Activated CD4-positive, alpha-beta T cell treated with anti-CD3 and anti-CD28 coated beads, Interleukin-2, amount 50 U/mL, for 48 hours (primary cell): ENCODE measurements around the gene TAGLN2.
A peak's percentile ranks its signal among the peaks of the same experiment; 100 is the strongest.

Source experiments
- DNase-seq, 2 experiments: peaks; one replicate each; pipeline ENCODE4 v3.0.0-alpha.2; 2020

TAGLN2 gene

DNA sequence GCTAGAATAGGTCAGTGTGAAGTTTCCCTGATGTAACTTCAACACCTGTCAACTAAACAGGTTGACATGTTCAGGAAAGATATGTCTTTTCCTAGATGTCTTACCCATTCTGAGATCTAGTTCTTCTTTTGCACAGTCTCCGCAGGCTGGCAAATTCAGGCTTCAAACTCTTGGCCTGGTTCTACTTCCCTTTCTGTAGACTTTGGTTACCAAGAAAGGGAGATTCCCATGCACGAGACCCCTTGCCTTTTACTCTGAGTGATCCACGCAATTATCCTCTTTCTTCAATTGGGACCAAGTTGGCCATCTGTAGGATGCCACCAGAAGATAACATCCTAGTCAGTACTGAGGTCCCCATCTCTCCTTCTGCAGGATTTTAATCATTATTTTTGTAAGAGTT is 27.3 kb downstream of the TAGLN2 start:
- DNase-seq = no peak

GRCh38 chr1:159896546-159896930 is 28.8 kb downstream of the TAGLN2 start:
- DNase-seq = no peak

- DNase-seq = no peak
Observed at GRCh38 chr1:159895836-159896545, 29.3 kb downstream of the TAGLN2 start.

DNA sequence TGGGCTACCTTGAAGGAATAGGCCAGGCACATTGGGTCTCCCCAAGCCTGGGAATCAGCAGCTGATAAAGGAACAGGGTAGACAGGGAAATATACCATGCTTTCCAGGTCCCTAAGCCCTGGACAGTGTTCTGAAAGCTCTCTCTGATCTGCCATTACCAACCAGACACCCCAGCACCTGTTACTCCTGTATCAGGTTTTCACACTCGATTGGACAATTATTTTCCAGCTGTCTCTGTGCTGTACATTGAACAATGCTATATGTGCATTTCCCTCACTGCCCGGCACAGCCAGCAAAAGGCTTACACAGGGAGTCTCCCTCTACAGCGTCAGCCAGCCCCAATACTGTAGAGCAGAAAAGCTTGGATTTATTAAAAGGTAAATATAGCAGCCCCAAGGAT is 30.0 kb downstream of the TAGLN2 start:
- no peak for DNase-seq

GRCh38 chr1:159892944-159893343 is 32.4 kb downstream of the TAGLN2 start:
- DNase-seq = no peak

- peak; percentile 79 to 85 for DNase-seq
Observed at GRCh38 chr1:159891275-159892157, 33.8 kb downstream of the TAGLN2 start.

- DNase-seq = no peak
Observed at GRCh38 chr1:159890390-159890789, 34.9 kb downstream of the TAGLN2 start.

DNA sequence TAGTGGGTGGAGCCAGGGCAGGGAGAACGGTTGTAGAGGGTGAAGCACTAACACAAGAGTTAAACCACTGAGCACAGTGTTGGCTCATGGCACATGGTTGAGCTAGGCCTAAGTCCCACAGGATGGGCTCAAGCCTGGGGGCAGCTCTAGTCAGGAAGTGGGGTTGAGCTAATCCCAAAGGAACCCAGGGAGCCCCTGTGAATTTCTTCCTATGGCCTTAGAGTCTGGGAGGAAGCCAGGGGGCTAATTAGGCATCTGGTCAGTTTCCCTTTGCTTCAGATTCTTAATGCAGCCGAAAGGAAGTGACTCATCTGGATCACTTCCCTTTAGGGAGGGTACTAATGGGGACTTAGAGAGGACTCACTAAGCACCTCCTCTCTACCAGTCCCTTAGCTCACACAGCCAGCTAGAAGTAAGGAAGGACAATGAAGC is 35.5 kb downstream of the TAGLN2 start:
- no peak for DNase-seq

DNA sequence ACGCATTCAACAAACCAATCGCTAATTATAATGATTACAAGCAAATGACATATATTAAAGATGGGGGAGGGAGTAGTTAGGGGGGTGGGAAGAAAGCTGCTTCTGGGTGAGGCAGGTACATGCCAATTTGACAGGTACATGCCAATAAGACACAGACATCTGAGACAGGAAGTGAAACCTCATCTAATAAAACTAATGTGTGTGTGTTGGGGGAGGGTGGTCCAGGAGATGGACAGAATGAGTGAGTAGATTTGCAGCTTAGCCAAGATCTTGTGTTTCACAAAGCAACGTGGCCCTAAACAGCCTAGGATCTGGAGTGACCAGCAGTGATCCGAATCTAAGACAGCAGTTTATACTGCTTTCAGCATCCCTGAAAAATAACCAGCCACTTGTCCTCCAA is 36.1 kb downstream of the TAGLN2 start:
- no peak for DNase-seq

DNA sequence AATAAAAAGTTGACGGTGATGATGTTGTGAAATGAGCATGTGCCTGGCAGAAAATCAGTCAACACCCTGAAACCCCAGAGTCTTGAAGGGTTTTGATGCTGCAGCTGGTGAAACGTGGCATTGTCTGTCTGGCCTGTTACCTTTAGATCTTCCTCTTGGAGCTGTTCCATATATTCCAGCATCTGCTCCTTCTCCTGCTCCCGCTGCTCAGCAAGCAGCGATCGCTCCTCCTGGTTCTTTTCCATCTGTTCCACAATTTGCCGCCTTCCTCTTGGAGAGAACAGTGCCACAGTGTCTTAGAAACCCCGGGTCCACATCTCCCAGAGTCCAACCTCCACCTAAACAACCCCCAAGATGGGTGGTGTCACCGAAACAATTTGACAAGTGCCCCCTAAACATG is 41.0 kb downstream of the TAGLN2 start:
- no peak for DNase-seq

- no peak for DNase-seq
Observed at GRCh38 chr1:159883134-159883533, 42.2 kb downstream of the TAGLN2 start.

- no peak for DNase-seq
Observed at GRCh38 chr1:159882527-159882862, 42.8 kb downstream of the TAGLN2 start.

DNA sequence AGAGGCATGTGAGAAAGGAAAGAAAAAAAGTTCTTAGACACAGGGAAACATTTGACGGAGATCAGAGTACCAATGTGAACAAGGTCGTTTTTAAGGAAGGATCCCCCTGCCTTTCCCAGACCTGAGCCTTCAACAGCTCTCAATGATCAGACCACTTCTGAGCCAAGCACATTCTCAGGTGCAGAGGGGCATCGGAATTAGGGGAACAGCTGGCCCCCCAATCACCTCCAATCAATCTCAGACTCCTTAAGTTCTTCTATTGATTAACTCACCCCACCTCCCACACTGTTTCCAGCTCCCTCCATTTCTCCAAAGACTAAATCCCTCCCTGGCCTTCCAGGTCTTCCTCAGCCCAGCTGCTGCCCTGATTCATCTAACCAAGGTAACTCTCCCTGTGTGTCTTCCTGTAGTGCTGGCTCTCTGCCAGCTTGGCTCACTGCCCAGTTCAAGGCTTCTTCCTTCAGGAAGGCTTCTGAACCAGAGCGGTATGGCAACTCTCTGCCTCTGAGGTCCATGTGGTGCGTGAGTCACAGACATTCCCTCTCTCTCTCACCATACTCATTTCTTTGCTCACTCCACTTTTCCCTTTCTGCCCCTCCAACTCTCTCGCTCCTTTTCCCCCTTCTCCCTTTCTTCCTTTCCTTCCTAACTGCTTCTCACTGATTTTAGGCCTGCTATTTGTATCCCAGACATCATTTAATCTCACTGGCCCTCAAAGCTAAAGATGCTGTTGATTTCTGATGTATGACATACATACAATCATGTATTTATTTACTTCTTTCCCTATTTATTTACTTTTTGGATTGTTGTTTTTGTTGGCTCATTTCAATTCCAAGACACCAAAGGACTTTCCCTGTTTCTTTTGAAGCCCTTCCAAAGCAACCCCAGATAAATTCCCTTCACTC is 43.4 kb downstream of the TAGLN2 start:
- DNase-seq = peak; percentile 39 to 50

GRCh38 chr1:159880430-159880829 is 44.9 kb downstream of the TAGLN2 start:
- no peak for DNase-seq

DNA sequence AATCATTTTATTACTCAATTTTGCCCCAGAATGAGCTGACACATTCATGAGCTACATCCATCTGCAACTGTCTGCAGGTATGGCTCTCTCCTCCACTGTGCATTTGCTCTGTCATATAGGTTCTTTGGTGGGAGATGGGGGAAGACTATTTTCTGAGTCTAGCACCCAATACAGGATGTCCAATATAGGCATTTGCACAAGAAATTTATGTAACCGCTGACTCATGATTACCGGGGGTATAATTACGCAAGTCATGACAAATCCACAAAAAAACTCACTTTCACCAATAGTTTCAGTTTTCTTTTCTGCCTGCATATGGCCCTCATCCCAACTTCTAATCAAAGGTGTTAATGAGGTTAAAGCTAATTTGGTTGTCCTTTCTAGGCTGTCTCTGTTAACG is 45.3 kb downstream of the TAGLN2 start:
- no peak for DNase-seq

DNA sequence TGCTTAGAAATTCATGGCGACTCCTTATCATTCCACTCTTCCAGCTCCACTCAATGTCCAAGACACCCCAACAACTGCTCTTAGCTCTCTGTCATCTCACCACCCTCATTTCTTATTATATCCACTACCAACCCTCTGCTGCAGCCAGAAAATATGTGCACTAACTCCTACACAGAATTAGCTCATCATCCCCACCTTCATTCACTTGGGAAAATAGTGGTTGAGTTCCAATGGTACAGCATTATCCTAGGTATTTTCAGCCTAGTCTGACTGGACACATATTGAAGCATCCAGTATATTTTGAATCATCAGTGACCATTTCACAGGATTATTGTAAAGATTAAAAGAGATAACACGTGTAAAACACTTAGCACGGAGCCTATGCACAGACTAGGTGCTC is 46.2 kb downstream of the TAGLN2 start:
- DNase-seq = no peak

DNA sequence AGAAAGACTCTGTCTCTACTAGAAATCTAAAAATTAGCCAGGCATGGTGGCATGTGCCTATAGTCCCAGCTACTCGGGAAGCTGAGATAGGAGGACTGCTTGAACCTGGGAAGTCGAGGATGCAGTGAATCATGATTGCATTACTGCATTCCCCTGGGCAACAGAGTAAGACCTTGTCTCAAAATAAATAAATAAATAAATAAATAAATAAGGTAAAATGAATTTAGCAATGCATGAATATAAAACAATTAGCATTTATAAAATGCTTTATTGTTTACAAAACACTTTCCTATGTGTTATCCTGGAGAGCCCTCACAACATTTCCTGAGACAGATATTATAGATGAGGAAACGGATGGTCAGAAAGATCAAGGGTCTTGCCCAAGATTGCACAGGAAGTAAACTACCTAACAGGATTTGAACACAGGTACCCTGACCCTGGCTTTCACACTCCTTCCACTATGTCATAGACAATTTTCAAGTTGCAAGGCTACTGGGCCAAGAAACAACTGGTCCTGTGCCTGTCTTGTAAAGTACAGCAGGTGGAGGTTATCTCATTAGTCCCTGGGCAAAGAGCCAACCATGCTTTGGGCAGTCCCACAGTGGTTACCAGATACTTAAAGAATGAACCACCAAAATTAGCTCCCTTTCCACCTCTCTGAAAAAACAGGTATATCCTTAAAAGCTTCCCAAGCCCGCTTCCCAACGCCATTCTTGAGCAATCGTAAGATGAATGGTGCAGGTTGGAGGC is 47.4 kb downstream of the TAGLN2 start:
- DNase-seq = no peak

GRCh38 chr1:159873530-159874143 is 51.7 kb downstream of the TAGLN2 start:
- no peak for DNase-seq

- DNase-seq = no peak
Observed at GRCh38 chr1:159872891-159873290, 52.4 kb downstream of the TAGLN2 start.

- no peak for DNase-seq
Observed at GRCh38 chr1:159870704-159871103, 54.6 kb downstream of the TAGLN2 start.

- no peak for DNase-seq
Observed at GRCh38 chr1:159869607-159870006, 55.7 kb downstream of the TAGLN2 start.

- peak; percentile 14 to 27 for DNase-seq
Observed at GRCh38 chr1:159869173-159869572, 56.1 kb downstream of the TAGLN2 start.
